ENCODE results near the gene TEX36. TPM values are rescaled to one million over a fixed set of nuclear protein-coding genes. Genes with fewer than 3 reads are reported as not detected.
A peak's percentile ranks its signal among the peaks of the same experiment; 100 is the strongest.

Gene TEX36
- total and polyA plus RNA-seq, 2 of the 13 experiments (the other 11 are each of a cell fraction or from before 2014, with no cell fraction given): not detected

DNA sequence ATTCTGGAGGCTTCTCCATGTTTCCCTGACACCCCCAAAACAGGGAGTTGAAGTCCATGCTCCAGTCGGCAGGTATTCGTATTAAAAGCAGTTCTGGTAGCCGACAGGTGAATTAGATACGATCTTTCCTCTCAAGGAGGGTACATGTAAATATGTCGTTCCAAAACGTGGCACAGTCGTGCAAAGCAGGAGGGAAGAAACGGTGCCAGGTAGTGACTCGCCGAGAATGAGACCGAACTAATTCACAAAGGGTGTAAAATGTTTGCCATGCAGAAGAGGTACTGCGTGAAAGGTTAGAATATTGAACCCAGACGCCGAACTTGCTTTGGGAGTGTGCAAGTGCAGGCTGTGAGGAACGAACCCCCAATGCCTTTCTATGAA is 37.0 kb upstream of the TEX36 start:
- TSS peak; percentile 62 for BruUV-seq (replicated peaks)
- in situ Hi-C loops (cut with HindIII; ENCODE audit: extremely low pct_ligation_motif_present, low pct_unique_long_range_greater_than_20kb) (no loop called here), intact Hi-C loops (cut with micrococcal nuclease; ENCODE audit: unreplicated experiment) (no loop called here)
- H3K9me3 ChIP-seq (ENCODE audit: low read length): no peaks in the 10 kb centered on the region
- H3K4me2 ChIP-seq (ENCODE audit: low read depth, low read length): peak overlapping the region; percentile 53
- peak overlapping the region; percentile 76 to 92 (median 87) for H3K4me3 ChIP-seq (replicated peaks in 1 of 3; ENCODE audit: insufficient read depth in 1 of 3, low read depth in 2 of 3, low read length in 3 of 3)
- H4K20me1 ChIP-seq (ENCODE audit: insufficient read depth, low read length): no peaks in the 10 kb centered on the region
- peaks cover 25% of the 10 kb centered on the region for H3K4me1 ChIP-seq (ENCODE audit: insufficient read depth, low read length)
- WGBS (ENCODE audit: low lambda C conversion rate): under 1% methylated on average over 15 of the region's 15 CpGs
- DNase-seq (ENCODE audit: low spot score) (peak; percentile 7), ATAC-seq (peak; percentile 11), FAIRE-seq (no peak)
- ChIA-PET CTCF (ENCODE audit: low intra/inter-chr PET ratio, low total read pairs) (no interaction called here), POLR2A (interaction anchor here (0.7 to 1.0 kb wide), 3 partner anchors 12 to 60 kb away, joined by 3 to 11 read pairs (median 4); no protein-coding TSS in a partner anchor)
- H3K27ac ChIP-seq (ENCODE audit: extremely low read length, insufficient read depth, low read length): peak overlapping the region; percentile 77
- peak overlapping the region; percentile 29 for H2AFZ ChIP-seq (ENCODE audit: low read length)
- peak overlapping the region; percentile 90 for H3K9ac ChIP-seq (ENCODE audit: insufficient read depth, low read depth, low read length)
- no peaks in the 10 kb centered on the region; a peak in 1 of 5 replicates for H3K27me3 ChIP-seq (ENCODE audit: control insufficient read depth in 1 of 2, insufficient read depth in 2 of 2, low read length in 2 of 2)
- peaks cover 2 to 35% of the 10 kb centered on the region in 2 experiments for H3K36me3 ChIP-seq (replicated peaks in 1 of 2; ENCODE audit: control insufficient read depth in 1 of 2, insufficient read depth in 2 of 2, low read length in 2 of 2)
- H3K79me2 ChIP-seq (ENCODE audit: insufficient read depth, low read length): peaks cover 19% of the 10 kb centered on the region
- TF ChIP-seq, protein P1, sequence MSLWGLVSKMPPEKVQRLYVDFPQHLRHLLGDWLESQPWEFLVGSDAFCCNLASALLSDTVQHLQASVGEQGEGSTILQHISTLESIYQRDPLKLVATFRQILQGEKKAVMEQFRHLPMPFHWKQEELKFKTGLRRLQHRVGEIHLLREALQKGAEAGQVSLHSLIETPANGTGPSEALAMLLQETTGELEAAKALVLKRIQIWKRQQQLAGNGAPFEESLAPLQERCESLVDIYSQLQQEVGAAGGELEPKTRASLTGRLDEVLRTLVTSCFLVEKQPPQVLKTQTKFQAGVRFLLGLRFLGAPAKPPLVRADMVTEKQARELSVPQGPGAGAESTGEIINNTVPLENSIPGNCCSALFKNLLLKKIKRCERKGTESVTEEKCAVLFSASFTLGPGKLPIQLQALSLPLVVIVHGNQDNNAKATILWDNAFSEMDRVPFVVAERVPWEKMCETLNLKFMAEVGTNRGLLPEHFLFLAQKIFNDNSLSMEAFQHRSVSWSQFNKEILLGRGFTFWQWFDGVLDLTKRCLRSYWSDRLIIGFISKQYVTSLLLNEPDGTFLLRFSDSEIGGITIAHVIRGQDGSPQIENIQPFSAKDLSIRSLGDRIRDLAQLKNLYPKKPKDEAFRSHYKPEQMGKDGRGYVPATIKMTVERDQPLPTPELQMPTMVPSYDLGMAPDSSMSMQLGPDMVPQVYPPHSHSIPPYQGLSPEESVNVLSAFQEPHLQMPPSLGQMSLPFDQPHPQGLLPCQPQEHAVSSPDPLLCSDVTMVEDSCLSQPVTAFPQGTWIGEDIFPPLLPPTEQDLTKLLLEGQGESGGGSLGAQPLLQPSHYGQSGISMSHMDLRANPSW (CRISPR knock-in tag; IDR thresholded peaks at IDR 0.05; ENCODE audit: borderline replicate concordance): 0 out of 2 replicates have a peak, but pooled peaks have one; percentile 55
- TF ChIP-seq ZNF317 (CRISPR knock-in tag; IDR thresholded peaks at IDR 0.05): 0 out of 2 replicates have a peak, but pooled peaks have one; percentile 2
- TF ChIP-seq KDM5A (IDR thresholded peaks at IDR 0.05; ENCODE audit: borderline replicate concordance, low read length): peak; percentile 53; the same call in 1 of the 2 replicates
- TF ChIP-seq ZNF564 (CRISPR knock-in tag; IDR thresholded peaks at IDR 0.05): peak; percentile 57; the same call in 1 of the 2 replicates
- peak; percentile 12; the same call in 1 of the 2 replicates for TF ChIP-seq ZNF552 (CRISPR knock-in tag; IDR thresholded peaks at IDR 0.05; ENCODE audit: borderline replicate concordance)
- TF ChIP-seq, protein P2, sequence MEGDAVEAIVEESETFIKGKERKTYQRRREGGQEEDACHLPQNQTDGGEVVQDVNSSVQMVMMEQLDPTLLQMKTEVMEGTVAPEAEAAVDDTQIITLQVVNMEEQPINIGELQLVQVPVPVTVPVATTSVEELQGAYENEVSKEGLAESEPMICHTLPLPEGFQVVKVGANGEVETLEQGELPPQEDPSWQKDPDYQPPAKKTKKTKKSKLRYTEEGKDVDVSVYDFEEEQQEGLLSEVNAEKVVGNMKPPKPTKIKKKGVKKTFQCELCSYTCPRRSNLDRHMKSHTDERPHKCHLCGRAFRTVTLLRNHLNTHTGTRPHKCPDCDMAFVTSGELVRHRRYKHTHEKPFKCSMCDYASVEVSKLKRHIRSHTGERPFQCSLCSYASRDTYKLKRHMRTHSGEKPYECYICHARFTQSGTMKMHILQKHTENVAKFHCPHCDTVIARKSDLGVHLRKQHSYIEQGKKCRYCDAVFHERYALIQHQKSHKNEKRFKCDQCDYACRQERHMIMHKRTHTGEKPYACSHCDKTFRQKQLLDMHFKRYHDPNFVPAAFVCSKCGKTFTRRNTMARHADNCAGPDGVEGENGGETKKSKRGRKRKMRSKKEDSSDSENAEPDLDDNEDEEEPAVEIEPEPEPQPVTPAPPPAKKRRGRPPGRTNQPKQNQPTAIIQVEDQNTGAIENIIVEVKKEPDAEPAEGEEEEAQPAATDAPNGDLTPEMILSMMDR (CRISPR knock-in tag; IDR thresholded peaks at IDR 0.05): no peak
- peak; percentile 58; the same call in 1 of the 2 replicates for TF ChIP-seq ZNF138 (CRISPR knock-in tag; IDR thresholded peaks at IDR 0.05; ENCODE audit: low read depth)
- TF ChIP-seq SP140L (CRISPR knock-in tag; IDR thresholded peaks at IDR 0.05; ENCODE audit: borderline replicate concordance): no peak
- TF ChIP-seq, protein P3, sequence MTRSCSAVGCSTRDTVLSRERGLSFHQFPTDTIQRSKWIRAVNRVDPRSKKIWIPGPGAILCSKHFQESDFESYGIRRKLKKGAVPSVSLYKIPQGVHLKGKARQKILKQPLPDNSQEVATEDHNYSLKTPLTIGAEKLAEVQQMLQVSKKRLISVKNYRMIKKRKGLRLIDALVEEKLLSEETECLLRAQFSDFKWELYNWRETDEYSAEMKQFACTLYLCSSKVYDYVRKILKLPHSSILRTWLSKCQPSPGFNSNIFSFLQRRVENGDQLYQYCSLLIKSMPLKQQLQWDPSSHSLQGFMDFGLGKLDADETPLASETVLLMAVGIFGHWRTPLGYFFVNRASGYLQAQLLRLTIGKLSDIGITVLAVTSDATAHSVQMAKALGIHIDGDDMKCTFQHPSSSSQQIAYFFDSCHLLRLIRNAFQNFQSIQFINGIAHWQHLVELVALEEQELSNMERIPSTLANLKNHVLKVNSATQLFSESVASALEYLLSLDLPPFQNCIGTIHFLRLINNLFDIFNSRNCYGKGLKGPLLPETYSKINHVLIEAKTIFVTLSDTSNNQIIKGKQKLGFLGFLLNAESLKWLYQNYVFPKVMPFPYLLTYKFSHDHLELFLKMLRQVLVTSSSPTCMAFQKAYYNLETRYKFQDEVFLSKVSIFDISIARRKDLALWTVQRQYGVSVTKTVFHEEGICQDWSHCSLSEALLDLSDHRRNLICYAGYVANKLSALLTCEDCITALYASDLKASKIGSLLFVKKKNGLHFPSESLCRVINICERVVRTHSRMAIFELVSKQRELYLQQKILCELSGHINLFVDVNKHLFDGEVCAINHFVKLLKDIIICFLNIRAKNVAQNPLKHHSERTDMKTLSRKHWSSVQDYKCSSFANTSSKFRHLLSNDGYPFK (CRISPR knock-in tag; IDR thresholded peaks at IDR 0.05; ENCODE audit: borderline replicate concordance): peak; percentile 97
- no peak for TF ChIP-seq ZNF780A (CRISPR knock-in tag; IDR thresholded peaks at IDR 0.05)
- TF ChIP-seq ZNF607 (CRISPR knock-in tag; IDR thresholded peaks at IDR 0.05; ENCODE audit: borderline replicate concordance): 0 out of 2 replicates have a peak, but pooled peaks have one; percentile 2

Measured in HepG2 (cell line).